HEK293T (cell line): Measurements from ENCODE around the gene DENND1C.

Experiments used
- CTCF ChIA-PET: fragments of 350-600 bp; formaldehyde crosslinking; extraction: SDS; loops from one replicate; lab custom pipeline; 2021; ENCODE audit warnings: antibody characterized with exemption, inconsistent platforms; lab: Yijun Ruan, JAX
- POLR2A ChIA-PET: fragments of 350-600 bp; formaldehyde crosslinking; extraction: SDS; loops from one replicate; lab custom pipeline; 2020; ENCODE audit warnings: antibody characterized with exemption, inconsistent platforms; lab: Yijun Ruan, JAX
- DNase-seq: peaks from one replicate; pipeline ENCODE4 v3.0.0; 2012; ENCODE audit warnings: mixed read lengths; ENCODE audit errors: extremely low spot score
- ARNT ChIP-seq: fragments of 450-650 bp; IDR thresholded peaks from 2 replicates; pipeline ENCODE4 v1.6.1; 2017; ENCODE audit warnings: mild to moderate bottlenecking
- BHLHE40 ChIP-seq: fragments of 450-650 bp; IDR thresholded peaks from 2 replicates; pipeline ENCODE4 v1.6.1; 2016; ENCODE audit warnings: mild to moderate bottlenecking, moderate library complexity, borderline replicate concordance
- CTBP1 ChIP-seq: fragments of 450-650 bp; IDR thresholded peaks from 2 replicates; pipeline ENCODE4 v1.6.1; 2016; ENCODE audit warnings: borderline replicate concordance
- ELF4 ChIP-seq: fragments of 450-650 bp; IDR thresholded peaks from 2 replicates; pipeline ENCODE4 v1.6.1; 2017; ENCODE audit warnings: antibody characterized with exemption
- FOXA1 ChIP-seq: fragments of 450-650 bp; IDR thresholded peaks from 2 replicates; pipeline ENCODE4 v1.6.1; 2016; ENCODE audit warnings: mild to moderate bottlenecking
- FOXK2 ChIP-seq: fragments of 450-650 bp; IDR thresholded peaks from 2 replicates; pipeline ENCODE4 v1.6.1; 2016; ENCODE audit warnings: mild to moderate bottlenecking
- FOXM1 ChIP-seq: fragments of 450-650 bp; IDR thresholded peaks from 2 replicates; pipeline ENCODE4 v1.6.1; 2017; ENCODE audit warnings: mild to moderate bottlenecking, borderline replicate concordance
- HDGF ChIP-seq: fragments of 450-650 bp; IDR thresholded peaks from 2 replicates; pipeline ENCODE4 v1.6.1; 2017; ENCODE audit warnings: antibody characterized with exemption, borderline replicate concordance
- L3MBTL2 ChIP-seq: fragments of 450-650 bp; conservative IDR thresholded peaks from 2 replicates; pipeline ENCODE4 v1.6.1; 2016; ENCODE audit warnings: mild to moderate bottlenecking
- LEF1 ChIP-seq: fragments of 450-650 bp; IDR thresholded peaks from 2 replicates; pipeline ENCODE4 v1.6.1; 2017; ENCODE audit warnings: mild to moderate bottlenecking, borderline replicate concordance
- NFRKB ChIP-seq: fragments of 450-650 bp; IDR thresholded peaks from 2 replicates; pipeline ENCODE4 v1.6.1; 2016; ENCODE audit warnings: mild to moderate bottlenecking, moderate library complexity
- PKNOX1 ChIP-seq: fragments of 450-650 bp; IDR thresholded peaks from 2 replicates; pipeline ENCODE4 v1.6.1; 2016
- SP1 ChIP-seq: fragments of 450-650 bp; IDR thresholded peaks from 2 replicates; pipeline ENCODE4 v1.6.1; 2017
- SUZ12 ChIP-seq: fragments of 450-650 bp; IDR thresholded peaks from 2 replicates; pipeline ENCODE4 v1.6.1; 2016; ENCODE audit warnings: mild to moderate bottlenecking
- TARDBP ChIP-seq: fragments of 450-650 bp; IDR thresholded peaks from 2 replicates; pipeline ENCODE4 v1.6.1; 2016
- ZNF384 ChIP-seq: fragments of 450-650 bp; IDR thresholded peaks from 2 replicates; pipeline ENCODE4 v1.6.1; 2016

Gene DENND1C

GRCh38 chr19:6424195-6424938, 57.2 kb downstream of the DENND1C start, which contains the start of gene KHSRP:
TSS of gene KHSRP (minus strand) at chr19:6424811. CDS start at chr19:6424701, 110 bp downstream.
- ChIA-PET CTCF (interaction anchor here (0.5 kb wide), 1 partner anchor 15 kb away, joined by 5 read pairs; no protein-coding TSS in a partner anchor), POLR2A (interaction anchor here (0.5 to 2.4 kb wide), 18 partner anchors 9 to 556 kb away, joined by 3 to 14 read pairs (median 4); partner anchors contain the start of genes ALKBH7, CLPP, GTF2F1 and SLC25A23)
- TF ChIP-seq FOXM1, result peak; percentile 68; the same call in 1 of the 2 replicates
- TF ChIP-seq ARNT, result no peak
- no peak for DNase-seq

- TF ChIP-seq TARDBP (no peak), FOXK2 (no peak), FOXA1 (no peak), PKNOX1 (no peak), HDGF (no peak), SUZ12 (no peak), BHLHE40 (no peak), L3MBTL2 (no peak), FOXM1 (no peak), SP1 (no peak), ZNF384 (no peak), NFRKB (no peak), ELF4 (no peak), ARNT (no peak), CTBP1 (no peak), LEF1 (no peak)
- CTCF ChIA-PET, result interaction anchor here (0.5 kb wide), 1 partner anchor 14 kb away, joined by 5 read pairs; no protein-coding TSS in a partner anchor
- peak; percentile 53 for DNase-seq
- POLR2A ChIA-PET, result interaction anchor here (0.5 to 2.4 kb wide), 3 partner anchors 30 to 555 kb away, joined by 3 to 14 read pairs (median 4); partner anchors contain the start of gene ALKBH7
Observed at GRCh38 chr19:6423499-6424194, 57.9 kb downstream of the DENND1C start.

GRCh38 chr19:6421075-6422014, 60.2 kb downstream of the DENND1C start:
- ChIA-PET POLR2A (interaction anchor here (0.6 kb wide), 1 partner anchor 12 kb away, joined by 3 read pairs; no protein-coding TSS in a partner anchor), CTCF (no interaction called here)
- DNase-seq, result no peak
- no peak for TF ChIP-seq NFRKB
- no peak for TF ChIP-seq BHLHE40
- no peak for TF ChIP-seq SP1
- no peak for TF ChIP-seq FOXM1
- TF ChIP-seq ELF4, result no peak
- no peak for TF ChIP-seq PKNOX1
- TF ChIP-seq ARNT, result no peak
- TF ChIP-seq HDGF, result no peak
- TF ChIP-seq FOXK2, result no peak
- TF ChIP-seq L3MBTL2, result no peak

GRCh38 chr19:6418562-6418932, 63.0 kb downstream of the DENND1C start:
- no peak for DNase-seq
- CTCF ChIA-PET, result no interaction called here
- no peak for TF ChIP-seq FOXA1
- no peak for TF ChIP-seq BHLHE40
- TF ChIP-seq PKNOX1, result no peak
- no peak for TF ChIP-seq CTBP1
- no peak for TF ChIP-seq FOXM1
- TF ChIP-seq HDGF, result no peak
- no peak for TF ChIP-seq NFRKB
- TF ChIP-seq ELF4, result no peak
- POLR2A ChIA-PET, result no interaction called here

GRCh38 chr19:6417713-6418561, 63.6 kb downstream of the DENND1C start:
- DNase-seq, result no peak
- ChIA-PET POLR2A (no interaction called here), CTCF (no interaction called here)
- TF ChIP-seq FOXM1, result no peak
- TF ChIP-seq CTBP1, result no peak
- no peak for TF ChIP-seq LEF1
- no peak for TF ChIP-seq SUZ12
